EL (cell line): ENCODE results near the gene RTP2.

ENCODE experiments used
- DNase-seq: peaks from one replicate; pipeline ENCODE4 v3.0.0-alpha.2; 2016

The RTP2 gene

GRCh38 chr3:187738331-187739093 is 36.2 kb upstream of the RTP2 start:
- DNase-seq = peak; percentile 94

GRCh38 chr3:187738071-187738330 is 35.6 kb upstream of the RTP2 start:
- no peak for DNase-seq

GRCh38 chr3:187737368-187738070 is 35.2 kb upstream of the RTP2 start:
- peak; percentile 75 for DNase-seq

GRCh38 chr3:187737006-187737367 is 34.6 kb upstream of the RTP2 start:
- DNase-seq = no peak

- peak; percentile 60 for DNase-seq
Observed at GRCh38 chr3:187736418-187736871, 34.1 kb upstream of the RTP2 start.

- peak; percentile 46 for DNase-seq
Observed at GRCh38 chr3:187735837-187736236, 33.5 kb upstream of the RTP2 start.

GRCh38 chr3:187735383-187735782 is 33.0 kb upstream of the RTP2 start:
- DNase-seq = no peak

GRCh38 chr3:187734841-187735240 is 32.5 kb upstream of the RTP2 start:
- DNase-seq = no peak

- DNase-seq = no peak
Observed at GRCh38 chr3:187733371-187733770, 31.0 kb upstream of the RTP2 start.

- DNase-seq = no peak
Observed at GRCh38 chr3:187729598-187729997, 27.2 kb upstream of the RTP2 start.

- no peak for DNase-seq
Observed at GRCh38 chr3:187728940-187729583, 26.7 kb upstream of the RTP2 start.

GRCh38 chr3:187728248-187728647 is 25.9 kb upstream of the RTP2 start:
- no peak for DNase-seq

GRCh38 chr3:187726564-187726963 is 24.2 kb upstream of the RTP2 start:
- DNase-seq = no peak

GRCh38 chr3:187725653-187726370 is 23.5 kb upstream of the RTP2 start:
- no peak for DNase-seq

- no peak for DNase-seq
Observed at GRCh38 chr3:187725224-187725623, 22.9 kb upstream of the RTP2 start.

- no peak for DNase-seq
Observed at GRCh38 chr3:187722206-187722612, 19.9 kb upstream of the RTP2 start.

GRCh38 chr3:187721055-187721454 is 18.7 kb upstream of the RTP2 start:
- no peak for DNase-seq

- DNase-seq = no peak
Observed at GRCh38 chr3:187720337-187720670, 17.9 kb upstream of the RTP2 start.

- DNase-seq = no peak
Observed at GRCh38 chr3:187719628-187720336, 17.4 kb upstream of the RTP2 start.

GRCh38 chr3:187718802-187719201 is 16.4 kb upstream of the RTP2 start:
- no peak for DNase-seq

- DNase-seq = no peak
Observed at GRCh38 chr3:187717572-187717971, 15.2 kb upstream of the RTP2 start.

GRCh38 chr3:187714404-187714979 is 12.1 kb upstream of the RTP2 start:
- peak; percentile 79 for DNase-seq

GRCh38 chr3:187713504-187713903 is 11.1 kb upstream of the RTP2 start:
- DNase-seq = peak; percentile 54
